ENCODE data around the gene MRM2. TPM values are rescaled to one million over a fixed set of nuclear protein-coding genes. Genes with fewer than 3 reads are reported as not detected.
A peak's percentile ranks its signal among the peaks of the same experiment; 100 is the strongest.

The MRM2 gene
- total RNA-seq, 1 donor from 2014 or later: 20.7 TPM

GRCh38 chr7:2230226-2230625, 11.8 kb downstream of the MRM2 start:
- no peak for DNase-seq (ENCODE audit: missing footprints)
- intact Hi-C loops (cut with DNase I): no loop called here
- ATAC-seq: no peak

GRCh38 chr7:2229467-2229866, 12.5 kb downstream of the MRM2 start:
- ATAC-seq (no peak), DNase-seq (ENCODE audit: missing footprints) (peak; percentile 11)
- intact Hi-C loops (cut with DNase I): no loop called here

GRCh38 chr7:2228921-2229320, 13.1 kb downstream of the MRM2 start:
- DNase-seq (ENCODE audit: missing footprints) (peak; percentile 39), ATAC-seq (no peak)
- intact Hi-C loops (cut with DNase I): no loop called here

- DNase-seq (ENCODE audit: missing footprints) (peak; percentile 27), ATAC-seq (no peak)
- intact Hi-C loops (cut with DNase I): no loop called here
Observed at GRCh38 chr7:2227699-2228098, 14.3 kb downstream of the MRM2 start.

- ATAC-seq (no peak), DNase-seq (ENCODE audit: missing footprints) (peak; percentile 41)
- intact Hi-C loops (cut with DNase I): no loop called here
Observed at GRCh38 chr7:2225830-2226229, 16.2 kb downstream of the MRM2 start.

- intact Hi-C loops (cut with DNase I): no loop called here
- ATAC-seq (peak; percentile 5), DNase-seq (ENCODE audit: missing footprints) (no peak)
Observed at GRCh38 chr7:2225336-2225735, 16.7 kb downstream of the MRM2 start.

- intact Hi-C loops (cut with DNase I): no loop called here
- peak; percentile 62 for DNase-seq (ENCODE audit: missing footprints)
- peak; percentile 69 for ATAC-seq
Observed at GRCh38 chr7:2224934-2225333, 17.1 kb downstream of the MRM2 start.

GRCh38 chr7:2224491-2224928, 17.5 kb downstream of the MRM2 start:
- ATAC-seq (peak; percentile 20), DNase-seq (ENCODE audit: missing footprints) (peak; percentile 51)
- intact Hi-C loops (cut with DNase I): no loop called here

- no peak for ATAC-seq
- DNase-seq (ENCODE audit: missing footprints): peak; percentile 14
- intact Hi-C loops (cut with DNase I): no loop called here
Observed at GRCh38 chr7:2223321-2223720, 18.7 kb downstream of the MRM2 start.

- DNase-seq (ENCODE audit: missing footprints): peak; percentile 62
- no peak for ATAC-seq
- intact Hi-C loops (cut with DNase I): no loop called here
Observed at GRCh38 chr7:2222516-2222915, 19.5 kb downstream of the MRM2 start.

GRCh38 chr7:2220954-2221353, 21.1 kb downstream of the MRM2 start:
- DNase-seq (ENCODE audit: missing footprints): peak; percentile 28
- no peak for ATAC-seq
- intact Hi-C loops (cut with DNase I): no loop called here

GRCh38 chr7:2220506-2220905, 21.5 kb downstream of the MRM2 start:
- ATAC-seq (no peak), DNase-seq (ENCODE audit: missing footprints) (peak; percentile 7)
- intact Hi-C loops (cut with DNase I): no loop called here

GRCh38 chr7:2220030-2220429, 22.0 kb downstream of the MRM2 start:
- no peak for ATAC-seq
- intact Hi-C loops (cut with DNase I): no loop called here
- peak; percentile 8 for DNase-seq (ENCODE audit: missing footprints)

GRCh38 chr7:2219606-2220005, 22.4 kb downstream of the MRM2 start:
- ATAC-seq (no peak), DNase-seq (ENCODE audit: missing footprints) (peak; percentile 27)
- intact Hi-C loops (cut with DNase I): loop anchor here (10.0 kb wide), 1 partner anchor 325 kb away; no protein-coding TSS in a partner anchor

- intact Hi-C loops (cut with DNase I): loop anchor here (10.0 kb wide), 1 partner anchor 324 kb away; no protein-coding TSS in a partner anchor
- DNase-seq (ENCODE audit: missing footprints): peak; percentile 40
- no peak for ATAC-seq
Observed at GRCh38 chr7:2219136-2219535, 22.9 kb downstream of the MRM2 start.

GRCh38 chr7:2218444-2218785, 23.6 kb downstream of the MRM2 start:
- intact Hi-C loops (cut with DNase I): loop anchor here (10.0 kb wide), 1 partner anchor 324 kb away; no protein-coding TSS in a partner anchor
- no peak for ATAC-seq
- peak; percentile 48 for DNase-seq (ENCODE audit: missing footprints)

- intact Hi-C loops (cut with DNase I): loop anchor here (10.0 kb wide), 1 partner anchor 323 kb away; no protein-coding TSS in a partner anchor
- DNase-seq (ENCODE audit: missing footprints): peak; percentile 60
- no peak for ATAC-seq
Observed at GRCh38 chr7:2217716-2218443, 24.1 kb downstream of the MRM2 start.

GRCh38 chr7:2217206-2217605, 24.8 kb downstream of the MRM2 start:
- no peak for ATAC-seq
- intact Hi-C loops (cut with DNase I): loop anchor here (10.0 kb wide), 1 partner anchor 322 kb away; no protein-coding TSS in a partner anchor
- DNase-seq (ENCODE audit: missing footprints): peak; percentile 57

GRCh38 chr7:2215851-2216250, 26.2 kb downstream of the MRM2 start:
- ATAC-seq: no peak
- intact Hi-C loops (cut with DNase I): loop anchor here (10.0 kb wide), 1 partner anchor 321 kb away; no protein-coding TSS in a partner anchor
- peak; percentile 67 for DNase-seq (ENCODE audit: missing footprints)

- ATAC-seq (peak; percentile 24), DNase-seq (ENCODE audit: missing footprints) (no peak)
- intact Hi-C loops (cut with DNase I): loop anchor here (5.0 to 10.0 kb wide), 3 partner anchors 112 to 552 kb away; no protein-coding TSS in a partner anchor
Observed at GRCh38 chr7:2214636-2215035, 27.4 kb downstream of the MRM2 start.
